Lower leg skin (tissue), 4 donors: Measurements from ENCODE around the gene HRH1. TPM values are rescaled to one million over a fixed set of nuclear protein-coding genes. Genes with fewer than 3 reads are reported as not detected.
"Not testable (repeated sequence)": the region's sequence is repeated elsewhere in the genome, so short reads cannot be mapped to it uniquely, and the experiment has no call there.

ENCODE experiments used
- DNase-seq, 2 donors: peaks; one replicate each; pipeline ENCODE4 v3.0.0-alpha.2; 2019; ENCODE audit warnings: low spot score in 2 of 2
- H3K4me3 ChIP-seq: fragments of 200-600 bp; sonication (generic); 2 replicates; pipeline ENCODE4 v1.5.1; 2017; ENCODE audit warnings: mild to moderate bottlenecking, low read depth; ENCODE audit not compliant: poor library complexity, severe bottlenecking
- CTCF ChIP-seq, 3 donors: fragments of 450-650 bp; IDR thresholded peaks; one replicate each; pipeline ENCODE4 v1.5.1; 2016; ENCODE audit warnings: antibody characterized with exemption in 3 of 3, mild to moderate bottlenecking in 3 of 3, moderate library complexity in 2 of 3
- POLR2A ChIP-seq, 2 donors: fragments of 450-650 bp; IDR thresholded peaks; one replicate each; pipeline ENCODE4 v1.6.1; 2016 to 2017; ENCODE audit warnings: antibody characterized with exemption in 2 of 2, mild to moderate bottlenecking in 1 of 2, moderate library complexity in 1 of 2
- WGBS, 2 donors: methylation state at CpG; one replicate each; pipeline ENCODE4 v1.1.5; 2018; 5-methylcytosine and 5-hydroxymethylcytosine counted together
- intact Hi-C: fragments of 100-400 bp; cut with DNase I; formaldehyde crosslinking; loops from one replicate; pipeline ENCODE4 v1.15.0; 2023; ENCODE audit warnings: low total_unique reads
- total RNA-seq, 4 donors: library from RNA; depleted of rRNA; stranded (reverse); fragments of >200 nt; gene quantifications; one replicate each; pipeline ENCODE4 v1.1.0, GENCODE V29; 2016

HRH1 gene
- total RNA-seq, 4 donors from 2014 or later: 6.4 to 19.8 (median 10.1) TPM

GRCh38 chr3:11165476-11165875 lies 11.2 kb downstream of the HRH1 start:
- TF ChIP-seq CTCF (IDR thresholded peaks at IDR 0.05): no peak
- no peak for TF ChIP-seq POLR2A (IDR thresholded peaks at IDR 0.05)
- no peak overlapping the region for H3K4me3 ChIP-seq
- DNase-seq: no peak
- WGBS, 2 donors: 68% methylated on average over 8 of the region's 8 CpGs
- intact Hi-C loops: no loop called here

- DNase-seq, H3K4me3 ChIP-seq, intact Hi-C loops: not testable (repeated sequence)
- 89 to 91% methylated on average over 10 to 12 of the region's 12 CpGs for WGBS, 2 donors
Measured at GRCh38 chr3:11166807-11167400, 12.6 kb downstream of the HRH1 start.

DNA sequence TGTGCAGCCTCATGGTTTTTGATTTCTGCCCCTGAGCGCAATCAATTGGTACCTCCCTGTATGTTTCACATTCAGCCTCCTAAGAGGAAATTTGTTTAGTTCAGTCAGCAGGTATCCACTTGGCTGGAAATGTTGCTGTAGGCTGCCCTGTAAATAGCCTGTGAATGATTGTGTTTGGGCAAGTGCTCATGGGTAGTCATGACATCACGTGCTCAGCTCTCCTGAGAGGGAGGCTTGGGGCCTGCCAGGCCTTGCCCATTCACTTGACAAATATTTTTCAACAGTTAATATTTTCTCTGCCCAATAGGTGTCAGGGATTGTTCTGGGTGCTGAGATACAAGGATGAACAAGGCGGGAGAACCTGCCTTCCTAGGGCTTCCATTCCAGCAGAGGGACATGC lies 13.3 kb downstream of the HRH1 start:
- DNase-seq: no peak
- TF ChIP-seq POLR2A (IDR thresholded peaks at IDR 0.05): no peak
- TF ChIP-seq CTCF (IDR thresholded peaks at IDR 0.05): no peak
- intact Hi-C loops: no loop called here
- WGBS, 2 donors: 75 to 89% methylated on average over 3 of the region's 3 CpGs
- no peak overlapping the region for H3K4me3 ChIP-seq

DNA sequence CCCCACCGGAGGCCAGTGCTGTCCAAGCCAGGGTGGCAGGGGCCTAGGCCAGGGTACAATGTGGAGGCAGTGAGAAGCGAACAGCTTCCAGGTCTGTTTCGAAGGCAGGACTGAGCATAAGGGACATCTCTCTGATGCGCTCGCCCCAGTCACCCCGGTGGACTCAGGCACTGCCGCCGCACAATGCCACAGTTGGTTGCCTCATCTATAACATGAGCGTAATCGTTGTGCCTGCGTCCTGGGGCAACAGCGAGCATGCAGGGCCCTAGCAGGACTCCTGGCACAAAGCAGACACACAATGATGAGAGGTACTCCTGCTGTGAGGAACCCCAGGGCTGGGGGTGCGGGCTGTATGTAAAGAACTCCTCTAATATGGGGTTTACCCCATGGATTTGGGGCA lies 14.1 kb downstream of the HRH1 start:
- intact Hi-C loops: no loop called here
- no peak overlapping the region for H3K4me3 ChIP-seq
- TF ChIP-seq CTCF (IDR thresholded peaks at IDR 0.05) (no peak), POLR2A (IDR thresholded peaks at IDR 0.05) (no peak)
- DNase-seq: peak in 1 of 2 donors; percentile 72
- WGBS, 2 donors: 91 to 95% methylated on average over 11 to 13 of the region's 13 CpGs

DNA sequence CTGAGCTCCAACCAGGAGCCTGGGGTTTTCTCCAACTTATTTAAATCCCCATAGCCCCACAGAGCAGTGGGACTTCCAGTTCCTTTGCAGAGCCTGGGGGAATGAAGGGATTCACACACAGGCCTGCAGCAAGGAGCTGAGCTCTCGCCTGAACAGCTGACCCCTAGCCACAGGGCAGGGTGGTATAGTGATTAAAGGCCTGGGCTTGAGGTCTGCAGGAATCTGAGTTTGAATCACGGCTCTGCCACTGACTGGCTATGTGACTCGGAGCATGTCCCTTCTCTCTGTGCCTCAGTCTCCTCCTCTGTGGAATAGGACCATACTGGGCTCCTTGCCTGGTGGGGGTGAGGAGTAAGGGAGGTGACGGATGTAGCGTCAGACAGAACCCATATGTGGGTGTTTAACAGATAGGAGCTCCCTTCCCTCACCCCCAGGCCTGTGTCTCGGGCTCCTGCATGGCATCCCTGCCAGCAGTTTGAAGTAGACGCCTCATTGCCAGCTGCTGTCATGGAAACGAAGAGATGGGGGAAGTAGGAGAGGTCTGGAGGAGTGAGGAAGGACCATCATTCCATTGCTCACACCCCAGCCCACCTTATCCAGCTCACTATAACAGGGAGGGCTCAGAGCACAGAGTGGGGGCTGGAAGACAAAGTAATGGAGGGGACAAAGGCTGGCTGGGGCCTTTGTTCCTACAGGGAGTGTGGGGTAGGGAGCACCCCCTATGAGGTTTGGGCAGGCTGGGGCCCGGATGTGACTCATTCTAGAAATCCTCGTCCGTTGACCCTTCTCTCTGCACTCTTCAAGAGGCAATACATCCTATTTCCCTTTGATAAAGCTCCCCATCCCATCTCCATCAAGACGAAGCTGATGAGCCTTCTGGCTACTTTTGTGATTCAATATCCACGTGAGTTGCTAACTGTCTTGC lies 14.8 kb downstream of the HRH1 start:
- 80 to 88% methylated on average over 13 of the region's 13 CpGs for WGBS, 2 donors
- TF ChIP-seq POLR2A (IDR thresholded peaks at IDR 0.05): no peak
- no peak for TF ChIP-seq CTCF (IDR thresholded peaks at IDR 0.05)
- intact Hi-C loops: no loop called here
- peak in 1 of 2 donors; percentile 46 for DNase-seq
- H3K4me3 ChIP-seq: no peak overlapping the region

DNA sequence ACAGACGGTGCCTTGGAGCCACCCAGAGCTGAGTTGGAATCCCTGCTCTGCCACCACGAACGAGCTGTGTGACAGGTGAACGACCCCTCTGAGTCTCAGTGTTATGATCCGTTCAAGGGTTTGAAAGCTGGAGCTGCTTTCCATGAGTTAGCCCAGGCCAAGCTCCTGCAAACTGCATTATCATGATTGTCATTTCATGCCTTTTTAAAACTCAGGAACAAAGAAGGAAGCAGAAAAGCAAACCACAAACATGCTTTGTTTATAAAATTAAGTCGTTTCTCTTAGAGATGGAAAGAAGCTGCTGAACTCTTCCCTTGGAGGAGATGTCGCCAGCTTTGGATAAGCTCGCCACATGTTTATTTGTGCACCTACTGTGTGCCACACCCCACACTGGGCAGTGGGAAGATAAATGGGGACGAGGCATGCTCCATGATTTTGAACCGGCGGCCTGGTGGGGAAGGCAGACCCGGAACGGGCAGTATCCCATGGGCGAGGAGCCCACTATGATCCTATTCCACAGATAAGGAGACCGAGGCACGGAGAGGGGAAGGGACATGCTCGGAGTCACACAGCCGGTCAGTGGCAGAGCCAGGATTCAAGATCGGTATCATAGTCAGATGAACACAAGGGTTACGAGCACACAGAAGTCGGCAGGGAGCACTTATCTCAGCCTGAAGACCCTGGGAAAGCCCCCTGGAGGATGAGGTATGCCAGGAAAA lies 15.9 kb downstream of the HRH1 start:
- no peak for TF ChIP-seq CTCF (IDR thresholded peaks at IDR 0.05)
- TF ChIP-seq POLR2A (IDR thresholded peaks at IDR 0.05): no peak
- intact Hi-C loops: no loop called here
- DNase-seq: peak in 1 of 2 donors; percentile 82
- H3K4me3 ChIP-seq: no peak overlapping the region
- 82 to 87% methylated on average over 20 to 21 of the region's 21 CpGs for WGBS, 2 donors
